Subcutaneous abdominal adipose tissue (tissue), 5 donors: ENCODE results near the gene PKD1.

Experiments used
- H3K27ac ChIP-seq: one replicate; pipeline ENCODE4 v1.7.0; 2013; ENCODE audit warnings: low read depth, mild to moderate bottlenecking, inconsistent platforms, low read length, moderate library complexity
- H3K27me3 ChIP-seq, 5 donors: one replicate each; pipeline ENCODE4 v1.7.0; 2013; ENCODE audit warnings: low read length in 5 of 5, inconsistent platforms in 1 of 5; ENCODE audit not compliant: control insufficient read depth in 5 of 5, insufficient read depth in 4 of 5
- H3K36me3 ChIP-seq, 5 donors: one replicate each; pipeline ENCODE4 v1.7.0; 2013; ENCODE audit warnings: low read length in 5 of 5; ENCODE audit not compliant: control insufficient read depth in 5 of 5, insufficient read depth in 5 of 5
- H3K4me1 ChIP-seq, 5 donors: one replicate each; pipeline ENCODE4 v1.7.0; 2013; ENCODE audit warnings: low read length in 5 of 5, mild to moderate bottlenecking in 3 of 5, moderate library complexity in 1 of 5; ENCODE audit not compliant: control insufficient read depth in 5 of 5, insufficient read depth in 5 of 5
- H3K4me3 ChIP-seq, 5 donors: one replicate each; pipeline ENCODE4 v1.7.0; 2013; ENCODE audit warnings: low read length in 5 of 5, low read depth in 1 of 5
- H3K9ac ChIP-seq, 5 donors: one replicate each; pipeline ENCODE4 v1.7.0; 2013; ENCODE audit warnings: low read length in 5 of 5, mild to moderate bottlenecking in 4 of 5, moderate library complexity in 3 of 5
- H3K9me3 ChIP-seq, 5 donors: one replicate each; pipeline ENCODE4 v1.7.0; 2013; ENCODE audit warnings: low read length in 5 of 5; ENCODE audit not compliant: control insufficient read depth in 5 of 5
- donor health status: healthy.
- donor health status: healthy.
- donor health status: healthy.
- donor health status: healthy.
- donor health status: healthy.

PKD1 gene

GRCh38 chr16:2077696-2078095 lies 58.0 kb downstream of the PKD1 start:
- no peak overlapping the region for H3K27ac ChIP-seq
- H3K4me1 ChIP-seq: peaks cover 0 to 3% (median 0%) of the 10 kb centered on the region in 5 donors
- H3K9me3 ChIP-seq: no peaks in the 10 kb centered on the region
- no peak overlapping the region for H3K4me3 ChIP-seq
- H3K9ac ChIP-seq: no peak overlapping the region
- H3K36me3 ChIP-seq: peaks cover 0 to 90% (median 88%) of the 10 kb centered on the region in 5 donors
- no peaks in the 10 kb centered on the region for H3K27me3 ChIP-seq

DNA sequence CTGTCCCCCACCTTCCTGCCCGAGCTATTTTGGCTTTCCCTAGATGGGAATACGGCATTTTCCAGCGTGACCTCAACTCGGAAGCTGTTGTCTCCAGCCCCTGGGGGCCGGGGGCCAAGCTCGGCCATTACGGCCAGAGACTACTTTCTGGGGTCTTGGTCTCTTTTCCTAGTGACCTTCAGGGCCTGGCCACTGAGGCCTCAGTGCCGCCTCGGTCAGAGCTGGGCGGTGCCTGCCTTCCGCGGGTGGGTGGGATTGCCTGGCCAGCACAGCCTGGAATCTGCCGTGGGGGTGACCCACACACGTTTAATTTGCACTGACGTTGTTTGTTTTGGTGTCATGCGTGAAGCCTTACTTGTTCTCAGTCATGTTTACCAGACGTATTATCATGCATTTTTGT lies 58.7 kb downstream of the PKD1 start:
- no peak overlapping the region for H3K9ac ChIP-seq
- peaks cover 0 to 2% (median 0%) of the 10 kb centered on the region in 5 donors for H3K4me1 ChIP-seq
- H3K27me3 ChIP-seq: no peaks in the 10 kb centered on the region
- H3K27ac ChIP-seq: no peak overlapping the region
- H3K36me3 ChIP-seq: peaks cover 0 to 90% (median 88%) of the 10 kb centered on the region in 5 donors
- H3K9me3 ChIP-seq: no peaks in the 10 kb centered on the region
- H3K4me3 ChIP-seq: no peak overlapping the region

DNA sequence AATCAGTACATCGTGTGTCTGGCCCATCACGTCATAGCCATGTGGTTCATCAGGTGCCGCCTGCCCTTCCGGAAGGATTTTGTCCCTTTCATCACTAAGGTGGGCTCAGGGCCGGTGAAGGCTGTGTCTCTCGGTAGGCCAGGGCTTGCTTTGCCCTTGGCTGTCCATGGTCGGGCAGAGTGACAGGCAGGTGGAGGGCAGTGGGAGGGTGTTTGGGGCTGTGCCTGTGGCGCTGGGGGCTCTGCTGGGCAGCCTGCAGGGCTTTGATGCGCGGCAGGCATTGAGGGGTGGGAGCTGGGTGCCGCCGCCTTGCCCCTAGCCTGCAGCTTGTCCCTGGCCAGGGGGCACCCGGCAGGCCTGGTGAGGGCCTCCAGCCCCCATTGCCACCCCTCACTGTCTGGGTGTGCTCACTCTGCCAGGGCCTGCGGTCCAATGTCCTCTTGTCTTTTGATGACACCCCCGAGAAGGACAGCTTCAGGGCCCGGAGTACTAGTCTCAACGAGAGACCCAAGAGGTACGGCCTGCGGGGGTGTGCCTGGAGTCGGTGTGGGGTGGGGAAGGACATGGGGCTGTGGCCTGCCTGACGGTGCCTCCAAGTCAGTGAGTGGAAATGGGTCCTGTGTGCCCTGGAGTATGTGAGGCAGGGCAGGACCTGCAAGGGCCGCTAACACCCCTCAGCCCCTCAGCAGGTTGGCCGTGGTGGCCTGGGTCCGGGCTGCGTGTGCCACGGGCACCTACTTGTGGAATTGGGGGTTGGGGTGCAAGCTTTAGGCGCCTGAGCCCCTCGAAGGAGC lies 59.4 kb downstream of the PKD1 start:
- Histone ChIP-seq H3K4me1 (peaks cover 0 to 2% (median 0%) of the 10 kb centered on the region in 5 donors), H3K4me3 (no peak overlapping the region), H3K27ac (no peak overlapping the region), H3K27me3 (no peaks in the 10 kb centered on the region), H3K9me3 (no peaks in the 10 kb centered on the region), H3K36me3 (peaks cover 0 to 90% (median 88%) of the 10 kb centered on the region in 5 donors), H3K9ac (no peak overlapping the region)

- peaks cover 0 to 90% (median 89%) of the 10 kb centered on the region in 5 donors for H3K36me3 ChIP-seq
- H3K9ac ChIP-seq: no peak overlapping the region
- H3K27me3 ChIP-seq: no peaks in the 10 kb centered on the region
- peaks cover 0 to 2% (median 0%) of the 10 kb centered on the region in 5 donors for H3K4me1 ChIP-seq
- H3K27ac ChIP-seq: no peak overlapping the region
- H3K4me3 ChIP-seq: no peak overlapping the region
- H3K9me3 ChIP-seq: no peaks in the 10 kb centered on the region
Observed at GRCh38 chr16:2075631-2076030, 60.1 kb downstream of the PKD1 start.

DNA sequence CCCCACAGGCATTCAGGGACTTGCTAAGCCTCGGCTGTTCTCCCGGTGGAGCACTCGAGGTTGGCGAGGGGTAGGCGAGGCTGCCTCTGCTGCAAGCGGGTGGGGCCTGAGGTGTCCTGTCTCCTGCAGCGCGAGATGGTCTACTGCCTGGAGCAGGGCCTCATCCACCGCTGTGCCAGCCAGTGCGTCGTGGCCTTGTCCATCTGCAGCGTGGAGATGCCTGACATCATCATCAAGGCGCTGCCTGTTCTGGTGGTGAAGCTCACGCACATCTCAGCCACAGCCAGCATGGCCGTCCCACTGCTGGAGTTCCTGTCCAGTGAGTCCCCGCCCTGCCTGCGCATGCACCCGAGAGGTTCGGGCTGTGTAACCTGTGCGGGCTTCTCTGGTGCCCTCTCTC lies 61.6 kb downstream of the PKD1 start:
- Histone ChIP-seq H3K36me3 (peaks cover 0 to 89% (median 85%) of the 10 kb centered on the region in 5 donors), H3K4me1 (no peaks in the 10 kb centered on the region), H3K27ac (no peak overlapping the region), H3K9ac (no peak overlapping the region), H3K27me3 (no peaks in the 10 kb centered on the region), H3K9me3 (no peaks in the 10 kb centered on the region), H3K4me3 (no peak overlapping the region)

- H3K27ac ChIP-seq: no peak overlapping the region
- H3K4me3 ChIP-seq: no peak overlapping the region
- H3K9me3 ChIP-seq: no peaks in the 10 kb centered on the region
- no peak overlapping the region for H3K9ac ChIP-seq
- no peaks in the 10 kb centered on the region for H3K27me3 ChIP-seq
- no peaks in the 10 kb centered on the region for H3K4me1 ChIP-seq
- peaks cover 0 to 90% (median 82%) of the 10 kb centered on the region in 5 donors for H3K36me3 ChIP-seq
Observed at GRCh38 chr16:2072926-2073325, 62.8 kb downstream of the PKD1 start.

GRCh38 chr16:2071454-2072202 lies 64.1 kb downstream of the PKD1 start:
- no peak overlapping the region for H3K4me3 ChIP-seq
- H3K9me3 ChIP-seq: no peaks in the 10 kb centered on the region
- H3K4me1 ChIP-seq: no peaks in the 10 kb centered on the region
- no peak overlapping the region for H3K27ac ChIP-seq
- H3K36me3 ChIP-seq: peaks cover 0 to 90% (median 79%) of the 10 kb centered on the region in 5 donors
- H3K9ac ChIP-seq: no peak overlapping the region
- no peaks in the 10 kb centered on the region for H3K27me3 ChIP-seq

- Histone ChIP-seq H3K4me1 (no peaks in the 10 kb centered on the region), H3K36me3 (peaks cover 0 to 90% (median 80%) of the 10 kb centered on the region in 5 donors), H3K4me3 (no peak overlapping the region), H3K27me3 (no peaks in the 10 kb centered on the region), H3K9ac (no peak overlapping the region), H3K9me3 (peaks cover 0 to 3% (median 0%) of the 10 kb centered on the region in 5 donors), H3K27ac (no peak overlapping the region)
Observed at GRCh38 chr16:2070576-2071453, 64.9 kb downstream of the PKD1 start.

GRCh38 chr16:2066139-2066538 lies 69.6 kb downstream of the PKD1 start:
- Histone ChIP-seq H3K36me3 (peaks cover 0 to 91% (median 75%) of the 10 kb centered on the region in 5 donors), H3K9me3 (peaks cover 0 to 3% (median 0%) of the 10 kb centered on the region in 5 donors), H3K4me3 (no peak overlapping the region), H3K4me1 (no peaks in the 10 kb centered on the region), H3K9ac (no peak overlapping the region), H3K27ac (no peak overlapping the region), H3K27me3 (no peaks in the 10 kb centered on the region)
